GM18499 (cell line): ENCODE results near the gene SMARCAL1.

ENCODE experiments used
- ATAC-seq: cut with Tn5 transposase; IDR thresholded peaks from one replicate; pipeline ENCODE4 v1.9.1; 2021; ENCODE audit warnings: moderate number of reproducible peaks; ENCODE audit not compliant: insufficient read depth, unreplicated experiment

Gene SMARCAL1

GRCh38 chr2:216520112-216520511 lies 107.8 kb downstream of the SMARCAL1 start:
- ATAC-seq: no peak

DNA sequence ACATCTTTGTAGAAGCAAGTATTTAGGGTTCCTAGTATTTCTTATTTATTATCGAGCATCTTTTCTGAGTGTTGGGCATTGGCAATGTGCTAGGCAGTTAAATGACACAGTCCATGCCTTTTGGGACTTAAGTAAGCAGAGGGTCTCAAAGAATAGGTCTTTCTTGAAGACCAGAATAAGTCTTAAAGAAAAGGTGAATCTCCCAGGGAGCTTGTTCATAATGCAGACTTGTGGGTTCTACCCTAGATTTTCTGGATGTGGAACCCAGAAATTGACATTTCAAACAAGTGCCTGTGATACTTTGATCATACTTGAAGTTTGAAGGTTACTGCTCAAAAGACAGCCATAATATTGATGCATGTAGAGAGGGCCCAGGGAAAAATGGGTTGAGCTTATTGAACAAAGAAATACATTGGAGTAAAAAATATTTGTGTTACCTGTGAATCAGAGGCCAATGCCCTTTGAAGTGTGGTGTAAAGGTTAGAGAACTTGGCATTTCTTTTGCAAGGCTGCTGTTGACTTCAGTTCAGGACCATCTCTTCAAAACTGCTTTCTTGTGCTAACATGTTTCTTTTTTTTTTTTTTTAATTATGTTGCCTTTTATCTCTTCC lies 110.7 kb downstream of the SMARCAL1 start:
- no peak for ATAC-seq

DNA sequence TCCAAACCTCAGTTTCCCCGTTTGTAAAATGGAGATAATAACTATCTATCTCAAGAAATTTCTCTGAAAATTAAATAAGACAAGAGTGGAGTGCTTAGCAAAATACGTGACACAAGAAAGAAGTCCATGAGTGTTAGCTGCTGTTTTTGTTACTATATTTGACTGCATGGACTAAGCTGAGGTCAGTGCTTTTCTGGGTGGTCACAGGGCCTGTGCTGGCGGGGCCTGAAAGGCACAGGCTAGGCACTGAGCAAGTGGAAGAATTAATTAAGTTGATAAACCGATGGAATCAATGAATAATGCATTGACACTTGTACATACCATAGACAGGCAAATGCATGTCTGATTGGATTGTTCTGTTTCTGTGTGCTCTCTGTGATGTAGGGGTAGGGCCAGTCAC lies 113.7 kb downstream of the SMARCAL1 start:
- no peak for ATAC-seq

- no peak for ATAC-seq
Observed at GRCh38 chr2:216526939-216527338, 114.7 kb downstream of the SMARCAL1 start.

GRCh38 chr2:216527600-216527999 lies 115.3 kb downstream of the SMARCAL1 start:
- no peak for ATAC-seq

DNA sequence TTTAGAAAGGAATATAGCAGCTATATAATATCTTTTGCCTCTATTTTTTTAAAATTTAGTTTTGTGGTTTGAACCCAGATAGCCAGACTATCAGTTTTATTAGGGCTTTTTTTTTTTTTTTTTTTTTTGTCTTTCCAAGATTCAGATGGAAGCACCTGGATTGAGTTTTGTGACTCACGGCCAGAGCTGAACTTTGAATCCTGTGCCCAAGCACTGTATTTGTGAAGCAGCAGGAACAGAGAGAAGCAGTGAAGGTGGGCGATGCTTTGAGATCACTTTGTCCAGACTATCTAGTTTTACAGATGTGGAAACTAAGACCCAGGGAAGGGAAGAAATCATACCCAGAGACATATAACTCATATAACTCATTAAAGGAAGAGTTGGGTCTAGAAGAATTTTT lies 120.3 kb downstream of the SMARCAL1 start:
- ATAC-seq: no peak
